SU-DHL-6 (cell line): ENCODE measurements around the gene CCND2.

Experiments
- CTCF ChIP-seq: fragments of 200-600 bp; sonication (generic); IDR thresholded peaks from one replicate; pipeline ENCODE4 v1.5.1; 2017; ENCODE audit warnings: antibody characterized with exemption, mild to moderate bottlenecking, low read length, moderate library complexity; ENCODE audit not compliant: insufficient read depth, poor library complexity, severe bottlenecking
- EZH2phosphoT487 ChIP-seq: fragments of 200-600 bp; sonication (generic), shearing (Covaris generic); conservative IDR thresholded peaks from 2 replicates; pipeline ENCODE4 v1.6.1; 2018; ENCODE audit warnings: mild to moderate bottlenecking, antibody characterized with exemption, low read length, moderate library complexity, mixed read lengths

GRCh38 chr12:4256043-4256826 is 17.3 kb upstream of the CCND2 start:
- no peak for TF ChIP-seq EZH2phosphoT487
- TF ChIP-seq CTCF, result no peak
